DMS79 treated with DMSO at 0.1 percent for 48 hours (cell line): ENCODE results near the gene GSC2.

ENCODE experiments used
- DNase-seq: peaks from one replicate; lab custom pipeline; 2025; lab: John Stamatoyannopoulos, UW

The GSC2 gene

GRCh38 chr22:19152942-19153883 lies 3.1 kb upstream of the GSC2 start:
- DNase-seq: no peak

- DNase-seq: no peak
These were observed 1.5 kb upstream of the GSC2 start for GRCh38 chr22:19151329-19152191.

- DNase-seq: no peak
These were observed 613 bp upstream of the GSC2 start for GRCh38 chr22:19150482-19151328.

GRCh38 chr22:19149047-19149883 lies 827 bp downstream of the GSC2 start:
- DNase-seq: peak; percentile 3

GRCh38 chr22:19148417-19149046 lies 1.6 kb downstream of the GSC2 start:
- DNase-seq: no peak

GRCh38 chr22:19147195-19147780 lies 2.8 kb downstream of the GSC2 start:
- no peak for DNase-seq

GRCh38 chr22:19146215-19146968 lies 3.7 kb downstream of the GSC2 start:
- no peak for DNase-seq

GRCh38 chr22:19143967-19144400 lies 6.1 kb downstream of the GSC2 start:
- no peak for DNase-seq

GRCh38 chr22:19143212-19143611 lies 6.9 kb downstream of the GSC2 start:
- DNase-seq: no peak

- DNase-seq: no peak
These were observed 7.7 kb downstream of the GSC2 start for GRCh38 chr22:19142394-19142793.

- DNase-seq: no peak
These were observed 10.1 kb downstream of the GSC2 start for GRCh38 chr22:19139974-19140373.

GRCh38 chr22:19139001-19139356 lies 11.1 kb downstream of the GSC2 start:
- DNase-seq: no peak

- DNase-seq: no peak
These were observed 11.7 kb downstream of the GSC2 start for GRCh38 chr22:19138217-19139000.

- DNase-seq: no peak
These were observed 12.5 kb downstream of the GSC2 start for GRCh38 chr22:19137384-19138216.

GRCh38 chr22:19136915-19137314 lies 13.2 kb downstream of the GSC2 start:
- no peak for DNase-seq

- DNase-seq: no peak
These were observed 15.2 kb downstream of the GSC2 start for GRCh38 chr22:19134874-19135273.

GRCh38 chr22:19134176-19134831 lies 15.8 kb downstream of the GSC2 start:
- DNase-seq: no peak
